Measurements from ENCODE around the gene CACNG4.

DNA sequence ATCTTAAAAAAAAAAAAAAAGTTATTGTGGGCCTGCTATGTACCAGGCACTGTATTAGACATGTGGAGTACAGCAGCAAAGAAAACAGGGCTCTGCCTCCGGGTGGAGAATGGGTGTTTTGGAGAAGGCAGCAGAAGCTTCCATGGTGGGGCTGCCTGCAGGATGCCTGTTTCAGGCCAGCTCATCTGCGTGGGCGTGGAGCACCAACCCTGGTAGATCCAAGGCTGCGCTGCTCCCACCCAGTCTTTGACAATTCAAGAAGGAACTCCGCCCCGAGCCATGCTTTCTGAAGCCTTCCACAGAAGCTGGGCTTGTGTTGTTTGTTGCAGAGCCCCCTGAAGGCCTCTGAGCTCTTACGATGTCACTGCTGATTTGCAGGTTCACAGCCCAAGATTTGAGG lies 56.7 kb downstream of the CACNG4 start:
- no peak for TF ChIP-seq POLR2A (IDR thresholded peaks at IDR 0.05)
- TF ChIP-seq, protein P1, sequence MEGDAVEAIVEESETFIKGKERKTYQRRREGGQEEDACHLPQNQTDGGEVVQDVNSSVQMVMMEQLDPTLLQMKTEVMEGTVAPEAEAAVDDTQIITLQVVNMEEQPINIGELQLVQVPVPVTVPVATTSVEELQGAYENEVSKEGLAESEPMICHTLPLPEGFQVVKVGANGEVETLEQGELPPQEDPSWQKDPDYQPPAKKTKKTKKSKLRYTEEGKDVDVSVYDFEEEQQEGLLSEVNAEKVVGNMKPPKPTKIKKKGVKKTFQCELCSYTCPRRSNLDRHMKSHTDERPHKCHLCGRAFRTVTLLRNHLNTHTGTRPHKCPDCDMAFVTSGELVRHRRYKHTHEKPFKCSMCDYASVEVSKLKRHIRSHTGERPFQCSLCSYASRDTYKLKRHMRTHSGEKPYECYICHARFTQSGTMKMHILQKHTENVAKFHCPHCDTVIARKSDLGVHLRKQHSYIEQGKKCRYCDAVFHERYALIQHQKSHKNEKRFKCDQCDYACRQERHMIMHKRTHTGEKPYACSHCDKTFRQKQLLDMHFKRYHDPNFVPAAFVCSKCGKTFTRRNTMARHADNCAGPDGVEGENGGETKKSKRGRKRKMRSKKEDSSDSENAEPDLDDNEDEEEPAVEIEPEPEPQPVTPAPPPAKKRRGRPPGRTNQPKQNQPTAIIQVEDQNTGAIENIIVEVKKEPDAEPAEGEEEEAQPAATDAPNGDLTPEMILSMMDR (IDR thresholded peaks at IDR 0.05), result no peak
